DND-41 (cell line): ENCODE measurements around the gene TBC1D22A.

Experiments
- EZH2 ChIP-seq: IDR thresholded peaks from 3 replicates; pipeline ENCODE4 v1.6.1; 2012; ENCODE audit warnings: borderline replicate concordance, low read depth, mild to moderate bottlenecking, moderate library complexity, low read length, inconsistent platforms; ENCODE audit not compliant: severe bottlenecking
- TF ChIP-seq, protein P1 (sequence below): IDR thresholded peaks from 2 replicates; pipeline ENCODE4 v1.5.1; 2012; ENCODE audit warnings: borderline replicate concordance, low read length, moderate library complexity, mild to moderate bottlenecking; ENCODE audit not compliant: poor library complexity, severe bottlenecking; ENCODE audit errors: extremely low read depth

- TF ChIP-seq, protein P1, sequence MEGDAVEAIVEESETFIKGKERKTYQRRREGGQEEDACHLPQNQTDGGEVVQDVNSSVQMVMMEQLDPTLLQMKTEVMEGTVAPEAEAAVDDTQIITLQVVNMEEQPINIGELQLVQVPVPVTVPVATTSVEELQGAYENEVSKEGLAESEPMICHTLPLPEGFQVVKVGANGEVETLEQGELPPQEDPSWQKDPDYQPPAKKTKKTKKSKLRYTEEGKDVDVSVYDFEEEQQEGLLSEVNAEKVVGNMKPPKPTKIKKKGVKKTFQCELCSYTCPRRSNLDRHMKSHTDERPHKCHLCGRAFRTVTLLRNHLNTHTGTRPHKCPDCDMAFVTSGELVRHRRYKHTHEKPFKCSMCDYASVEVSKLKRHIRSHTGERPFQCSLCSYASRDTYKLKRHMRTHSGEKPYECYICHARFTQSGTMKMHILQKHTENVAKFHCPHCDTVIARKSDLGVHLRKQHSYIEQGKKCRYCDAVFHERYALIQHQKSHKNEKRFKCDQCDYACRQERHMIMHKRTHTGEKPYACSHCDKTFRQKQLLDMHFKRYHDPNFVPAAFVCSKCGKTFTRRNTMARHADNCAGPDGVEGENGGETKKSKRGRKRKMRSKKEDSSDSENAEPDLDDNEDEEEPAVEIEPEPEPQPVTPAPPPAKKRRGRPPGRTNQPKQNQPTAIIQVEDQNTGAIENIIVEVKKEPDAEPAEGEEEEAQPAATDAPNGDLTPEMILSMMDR = no peak
- no peak for TF ChIP-seq EZH2
Measured at GRCh38 chr22:46941968-46942798, 179.7 kb downstream of the TBC1D22A start.
